ENCODE data around the gene DNAJC16.

The DNAJC16 gene

DNA sequence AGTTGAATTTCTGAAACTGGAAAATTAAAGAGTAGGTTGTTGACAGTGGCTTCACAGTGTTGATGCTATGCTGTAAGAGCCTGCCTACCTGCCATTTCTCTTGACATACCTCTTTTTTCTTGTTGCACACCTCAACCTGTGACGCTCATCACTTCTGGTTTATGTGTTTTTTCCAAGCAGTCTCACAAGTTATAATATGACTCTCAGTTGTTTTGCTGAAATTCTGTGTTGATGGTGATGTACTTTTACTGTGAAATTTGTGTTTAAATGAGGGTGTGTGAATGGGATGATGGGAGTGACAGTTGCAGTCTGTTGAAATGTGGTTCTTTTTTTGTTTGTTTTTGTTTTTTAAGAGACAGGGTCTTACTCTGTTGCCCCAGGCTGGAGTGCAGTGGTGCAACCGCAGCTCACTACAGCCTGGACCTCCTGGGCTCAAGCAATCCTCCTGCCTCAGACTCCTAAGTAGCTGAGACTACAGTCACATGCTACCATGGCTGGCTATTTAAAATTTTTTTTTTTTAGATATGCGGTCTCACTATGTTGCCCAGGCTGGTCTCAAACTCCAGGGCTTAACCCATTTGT is 97.6 kb downstream of the DNAJC16 start:
- TF ChIP-seq ESRRG (CRISPR knock-in tag; IDR thresholded peaks at IDR 0.05): no peak
- TF ChIP-seq PPARA (CRISPR knock-in tag; IDR thresholded peaks at IDR 0.05; ENCODE audit: borderline replicate concordance): no peak
- no peak for TF ChIP-seq SNAI2 (CRISPR knock-in tag; IDR thresholded peaks at IDR 0.05)
- TF ChIP-seq ARNTL (CRISPR knock-in tag; IDR thresholded peaks at IDR 0.05; ENCODE audit: borderline replicate concordance, low read depth): no peak
- TF ChIP-seq ZFP30 (CRISPR knock-in tag; IDR thresholded peaks at IDR 0.05): no peak
- no peak for ATAC-seq

DNA sequence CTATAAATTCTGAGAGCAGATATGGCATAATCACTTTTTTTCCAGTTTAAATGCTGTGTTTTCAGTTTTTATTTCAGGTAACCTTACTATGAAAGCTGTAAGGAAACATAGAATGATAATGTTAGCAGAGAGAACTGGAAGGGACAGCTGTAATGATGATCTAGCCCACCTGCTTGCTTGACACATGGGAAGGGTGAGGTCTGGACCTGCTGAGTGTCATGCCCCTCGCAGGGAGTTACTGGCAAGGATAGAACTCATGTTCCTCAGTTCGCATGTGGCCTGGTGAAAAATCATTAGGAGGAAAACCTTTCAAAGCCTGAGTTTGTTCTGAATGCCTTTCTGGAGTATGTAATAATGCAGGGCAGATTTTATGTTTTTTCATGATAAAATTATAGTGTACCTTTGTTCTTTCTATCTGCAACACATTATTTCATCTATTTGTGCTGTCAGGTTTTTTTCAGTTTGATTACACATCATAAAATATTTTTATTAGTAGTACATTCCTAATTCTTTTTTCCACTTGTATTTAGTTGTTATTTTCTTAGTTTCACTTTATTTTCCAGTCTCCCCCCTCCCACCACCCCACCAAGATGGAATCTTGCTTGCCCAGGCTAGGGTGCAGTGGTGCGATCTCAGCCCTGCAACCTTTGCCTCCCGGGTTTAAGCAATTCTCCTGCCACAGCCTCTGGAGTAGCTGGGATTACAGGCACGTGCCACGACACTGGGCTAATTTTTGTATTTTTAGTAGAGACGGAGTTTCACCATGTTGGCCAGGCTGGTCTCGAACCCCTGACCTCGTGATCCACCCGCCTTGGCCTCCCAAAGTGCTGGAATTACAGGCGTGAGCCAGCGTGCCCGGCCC is 98.6 kb downstream of the DNAJC16 start:
- TF ChIP-seq, protein P1, sequence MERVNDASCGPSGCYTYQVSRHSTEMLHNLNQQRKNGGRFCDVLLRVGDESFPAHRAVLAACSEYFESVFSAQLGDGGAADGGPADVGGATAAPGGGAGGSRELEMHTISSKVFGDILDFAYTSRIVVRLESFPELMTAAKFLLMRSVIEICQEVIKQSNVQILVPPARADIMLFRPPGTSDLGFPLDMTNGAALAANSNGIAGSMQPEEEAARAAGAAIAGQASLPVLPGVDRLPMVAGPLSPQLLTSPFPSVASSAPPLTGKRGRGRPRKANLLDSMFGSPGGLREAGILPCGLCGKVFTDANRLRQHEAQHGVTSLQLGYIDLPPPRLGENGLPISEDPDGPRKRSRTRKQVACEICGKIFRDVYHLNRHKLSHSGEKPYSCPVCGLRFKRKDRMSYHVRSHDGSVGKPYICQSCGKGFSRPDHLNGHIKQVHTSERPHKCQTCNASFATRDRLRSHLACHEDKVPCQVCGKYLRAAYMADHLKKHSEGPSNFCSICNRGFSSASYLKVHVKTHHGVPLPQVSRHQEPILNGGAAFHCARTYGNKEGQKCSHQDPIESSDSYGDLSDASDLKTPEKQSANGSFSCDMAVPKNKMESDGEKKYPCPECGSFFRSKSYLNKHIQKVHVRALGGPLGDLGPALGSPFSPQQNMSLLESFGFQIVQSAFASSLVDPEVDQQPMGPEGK (CRISPR knock-in tag; IDR thresholded peaks at IDR 0.05; ENCODE audit: borderline replicate concordance): no peak
- TF ChIP-seq, protein P2, sequence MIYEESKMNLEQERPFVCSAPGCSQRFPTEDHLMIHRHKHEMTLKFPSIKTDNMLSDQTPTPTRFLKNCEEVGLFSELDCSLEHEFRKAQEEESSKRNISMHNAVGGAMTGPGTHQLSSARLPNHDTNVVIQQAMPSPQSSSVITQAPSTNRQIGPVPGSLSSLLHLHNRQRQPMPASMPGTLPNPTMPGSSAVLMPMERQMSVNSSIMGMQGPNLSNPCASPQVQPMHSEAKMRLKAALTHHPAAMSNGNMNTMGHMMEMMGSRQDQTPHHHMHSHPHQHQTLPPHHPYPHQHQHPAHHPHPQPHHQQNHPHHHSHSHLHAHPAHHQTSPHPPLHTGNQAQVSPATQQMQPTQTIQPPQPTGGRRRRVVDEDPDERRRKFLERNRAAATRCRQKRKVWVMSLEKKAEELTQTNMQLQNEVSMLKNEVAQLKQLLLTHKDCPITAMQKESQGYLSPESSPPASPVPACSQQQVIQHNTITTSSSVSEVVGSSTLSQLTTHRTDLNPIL (CRISPR knock-in tag; IDR thresholded peaks at IDR 0.05; ENCODE audit: low read depth): no peak
- TF ChIP-seq ARNTL (CRISPR knock-in tag; IDR thresholded peaks at IDR 0.05; ENCODE audit: borderline replicate concordance, low read depth): no peak
- TF ChIP-seq ZNF565 (CRISPR knock-in tag; conservative IDR thresholded peaks at IDR 0.05; ENCODE audit: low read depth): no peak
- TF ChIP-seq PPARA (CRISPR knock-in tag; IDR thresholded peaks at IDR 0.05; ENCODE audit: borderline replicate concordance): no peak
- no peak for TF ChIP-seq ZNF70 (CRISPR knock-in tag; IDR thresholded peaks at IDR 0.05)
- no peak for TF ChIP-seq ZFP30 (CRISPR knock-in tag; IDR thresholded peaks at IDR 0.05)
- no peak for TF ChIP-seq OSR1 (CRISPR knock-in tag; IDR thresholded peaks at IDR 0.05)
- TF ChIP-seq TOX (CRISPR knock-in tag; IDR thresholded peaks at IDR 0.05; ENCODE audit: borderline replicate concordance): no peak
- no peak for TF ChIP-seq SNAI2 (CRISPR knock-in tag; IDR thresholded peaks at IDR 0.05)
- TF ChIP-seq ESRRG (CRISPR knock-in tag; IDR thresholded peaks at IDR 0.05): no peak
- TF ChIP-seq ZC3H10 (CRISPR knock-in tag; IDR thresholded peaks at IDR 0.05): no peak
- no peak for TF ChIP-seq TCF4 (CRISPR knock-in tag; IDR thresholded peaks at IDR 0.05; ENCODE audit: borderline replicate concordance)
- TF ChIP-seq ISL1 (CRISPR knock-in tag; IDR thresholded peaks at IDR 0.05): no peak
- TF ChIP-seq RARB (CRISPR knock-in tag; IDR thresholded peaks at IDR 0.05): no peak
- no peak for ATAC-seq

Data from SK-N-SH treated with all-trans-retinoic acid at 6 μM for 48 hours (cell line).